Lower lobe of right lung (tissue), 2 donors: Measurements from ENCODE around the gene MYBPC3. TPM values are rescaled to one million over a fixed set of nuclear protein-coding genes. Genes with fewer than 3 reads are reported as not detected.

Experiments
- ATAC-seq, 2 donors: fragments of 200-7000 bp; cut with Tn5 transposase; one replicate each; pipeline ENCODE4 v1.9.1; 2020 to 2022; ENCODE audit warnings: mild to moderate bottlenecking in 2 of 2, moderate library complexity in 2 of 2
- DNase-seq: peaks from one replicate; pipeline ENCODE4 v3.0.0-alpha.2; 2020
- H3K27ac ChIP-seq: fragments of 200-600 bp; one replicate; pipeline ENCODE4 v1.8.0; 2022
- H3K27me3 ChIP-seq: fragments of 200-600 bp; one replicate; pipeline ENCODE4 v1.8.0; 2022; ENCODE audit warnings: low read depth
- H3K36me3 ChIP-seq: fragments of 200-600 bp; one replicate; pipeline ENCODE4 v1.8.0; 2022; ENCODE audit warnings: mild to moderate bottlenecking
- H3K4me1 ChIP-seq: fragments of 200-600 bp; one replicate; pipeline ENCODE4 v1.8.0; 2022
- H3K4me3 ChIP-seq: fragments of 200-600 bp; one replicate; pipeline ENCODE4 v1.8.0; 2022; ENCODE audit warnings: mild to moderate bottlenecking
- H3K9me3 ChIP-seq: fragments of 200-600 bp; one replicate; pipeline ENCODE4 v1.8.0; 2022
- intact Hi-C: fragments of 100-400 bp; cut with DNase I; formaldehyde crosslinking; loops from one replicate; pipeline ENCODE4 v1.11.0; 2022
- total RNA-seq: library from RNA; stranded (reverse); fragmentation: NEBNext Ultra II Directional; extraction: Animal tissue kit (Norgen Biotek cat#: 25700); gene quantifications from one replicate; pipeline ENCODE4 v1.2.1, GENCODE V29; 2021
- TF ChIP-seq, protein P1 (sequence below): fragments of 200-600 bp; IDR thresholded peaks from one replicate; pipeline ENCODE4 v1.8.0; 2022; ENCODE audit warnings: antibody characterized with exemption, mild to moderate bottlenecking
- donor health status: DM: no; HTN: yes; CAD: no; lungs with severe emphysema.

The MYBPC3 gene
- total RNA-seq, 1 donor from 2014 or later: 0.86 TPM

DNA sequence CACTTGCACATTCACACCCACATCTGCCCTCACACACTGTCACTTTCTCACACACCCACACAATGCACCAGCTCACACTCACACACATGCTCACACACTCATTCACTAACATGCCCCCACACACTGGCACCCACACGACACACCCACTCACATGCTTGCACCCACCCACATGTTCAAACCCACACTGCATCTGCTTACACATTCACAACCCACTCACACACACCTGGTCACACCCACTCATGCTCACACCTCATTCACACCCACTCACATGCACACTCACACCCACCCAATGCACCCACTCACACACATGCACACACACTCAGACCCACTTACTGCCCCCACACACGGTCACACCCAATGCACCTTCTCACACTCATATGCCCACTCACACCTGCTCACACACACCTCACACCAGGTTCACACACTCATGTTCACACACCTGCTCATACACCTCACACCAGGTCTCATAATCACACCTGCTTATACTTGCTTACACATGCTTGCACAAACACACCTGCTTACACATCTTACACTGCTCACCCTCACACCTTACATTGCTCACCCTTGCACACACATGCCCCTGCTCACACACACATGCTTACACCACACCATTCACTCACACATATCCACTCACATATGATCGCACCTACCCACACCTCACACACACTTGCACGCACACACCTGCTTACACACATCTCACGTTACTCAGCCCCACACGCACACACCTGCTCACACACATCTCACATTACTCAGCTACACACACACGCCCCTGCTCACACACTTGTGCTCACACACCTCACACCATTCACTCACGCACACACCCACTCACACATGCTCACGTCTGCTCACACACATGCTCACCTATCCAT is 3.9 kb upstream of the MYBPC3 start:
- no peak for ATAC-seq
- Histone ChIP-seq H3K27ac (no peak overlapping the region), H3K4me1 (peaks cover 11% of the 10 kb centered on the region), H3K27me3 (no peaks in the 10 kb centered on the region), H3K36me3 (no peaks in the 10 kb centered on the region), H3K9me3 (no peaks in the 10 kb centered on the region), H3K4me3 (no peak overlapping the region)
- intact Hi-C loops: no loop called here
- TF ChIP-seq, protein P1, sequence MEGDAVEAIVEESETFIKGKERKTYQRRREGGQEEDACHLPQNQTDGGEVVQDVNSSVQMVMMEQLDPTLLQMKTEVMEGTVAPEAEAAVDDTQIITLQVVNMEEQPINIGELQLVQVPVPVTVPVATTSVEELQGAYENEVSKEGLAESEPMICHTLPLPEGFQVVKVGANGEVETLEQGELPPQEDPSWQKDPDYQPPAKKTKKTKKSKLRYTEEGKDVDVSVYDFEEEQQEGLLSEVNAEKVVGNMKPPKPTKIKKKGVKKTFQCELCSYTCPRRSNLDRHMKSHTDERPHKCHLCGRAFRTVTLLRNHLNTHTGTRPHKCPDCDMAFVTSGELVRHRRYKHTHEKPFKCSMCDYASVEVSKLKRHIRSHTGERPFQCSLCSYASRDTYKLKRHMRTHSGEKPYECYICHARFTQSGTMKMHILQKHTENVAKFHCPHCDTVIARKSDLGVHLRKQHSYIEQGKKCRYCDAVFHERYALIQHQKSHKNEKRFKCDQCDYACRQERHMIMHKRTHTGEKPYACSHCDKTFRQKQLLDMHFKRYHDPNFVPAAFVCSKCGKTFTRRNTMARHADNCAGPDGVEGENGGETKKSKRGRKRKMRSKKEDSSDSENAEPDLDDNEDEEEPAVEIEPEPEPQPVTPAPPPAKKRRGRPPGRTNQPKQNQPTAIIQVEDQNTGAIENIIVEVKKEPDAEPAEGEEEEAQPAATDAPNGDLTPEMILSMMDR: no peak
- peak; percentile 39 for DNase-seq

DNA sequence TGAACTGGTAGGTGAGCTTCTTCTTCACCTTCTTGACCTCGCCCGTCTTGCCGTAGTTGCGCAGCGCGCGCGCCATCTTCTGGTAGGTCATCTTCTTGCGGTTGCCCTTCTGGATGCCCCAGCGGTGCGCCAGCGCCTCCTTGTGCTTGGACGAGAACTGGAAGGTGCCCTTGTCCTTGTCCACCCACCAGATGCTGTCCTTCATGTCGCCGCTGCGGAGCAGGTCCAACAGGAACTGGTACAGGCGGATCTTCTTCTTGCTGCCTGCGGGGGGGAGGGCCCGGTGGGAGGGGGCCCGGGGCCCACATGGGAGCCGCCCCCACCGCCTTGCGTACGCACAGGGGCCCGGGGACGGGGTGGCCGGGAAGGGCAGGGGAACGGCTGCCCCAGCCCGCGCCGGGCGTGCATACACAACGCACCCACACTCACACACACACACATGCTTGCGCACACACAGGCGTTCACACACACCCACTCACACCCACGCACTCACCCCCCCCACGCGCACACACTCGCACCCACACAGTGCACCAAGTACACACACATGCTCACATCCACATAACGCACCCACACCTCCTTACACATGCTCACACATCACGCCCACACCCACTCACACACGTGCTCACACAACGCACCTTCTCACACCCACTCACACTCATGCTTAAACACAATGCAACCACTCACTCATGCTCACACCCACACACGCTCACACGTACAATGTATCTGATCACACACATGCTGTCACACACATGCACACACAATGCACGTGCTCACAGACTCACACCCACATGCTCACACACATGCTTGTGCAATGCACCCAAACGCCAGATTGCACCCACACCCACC is 3.0 kb upstream of the MYBPC3 start:
- H3K4me3 ChIP-seq: peak overlapping the region; percentile 55
- no peaks in the 10 kb centered on the region for H3K9me3 ChIP-seq
- DNase-seq: peak; percentile 96
- intact Hi-C loops: no loop called here
- no peaks in the 10 kb centered on the region for H3K36me3 ChIP-seq
- TF ChIP-seq, protein P1: peak; percentile 88
- peak; percentile 86 to 91 for ATAC-seq
- peak overlapping the region; percentile 62 for H3K27ac ChIP-seq
- H3K4me1 ChIP-seq: peaks cover 11% of the 10 kb centered on the region
- no peaks in the 10 kb centered on the region for H3K27me3 ChIP-seq

DNA sequence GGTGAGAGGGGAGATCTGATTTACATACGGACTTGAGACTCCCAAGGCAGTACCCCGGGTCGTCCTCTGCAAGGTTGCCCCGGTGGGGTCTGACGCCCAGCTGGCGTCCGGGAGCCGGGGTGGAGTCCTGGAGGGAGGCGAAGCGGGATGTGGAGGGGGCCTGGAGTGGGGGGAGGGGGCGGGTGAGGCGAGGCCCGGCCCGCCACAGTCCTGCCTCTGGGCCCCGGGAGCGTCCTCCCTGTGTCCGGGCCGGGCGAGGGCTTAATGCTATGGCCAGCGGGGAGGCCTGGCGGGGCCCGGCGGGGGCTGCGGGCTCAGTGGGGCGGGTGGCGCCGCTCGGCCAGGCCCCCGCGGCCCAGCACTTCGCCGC is 2.4 kb upstream of the MYBPC3 start:
- TF ChIP-seq, protein P1: no peak
- Histone ChIP-seq H3K27me3 (no peaks in the 10 kb centered on the region), H3K4me1 (peaks cover 7% of the 10 kb centered on the region), H3K27ac (peak overlapping the region; percentile 62), H3K4me3 (peak overlapping the region; percentile 55), H3K36me3 (no peaks in the 10 kb centered on the region), H3K9me3 (no peaks in the 10 kb centered on the region)
- DNase-seq (no peak), ATAC-seq (peak; percentile 29 to 58)
- intact Hi-C loops: no loop called here

DNA sequence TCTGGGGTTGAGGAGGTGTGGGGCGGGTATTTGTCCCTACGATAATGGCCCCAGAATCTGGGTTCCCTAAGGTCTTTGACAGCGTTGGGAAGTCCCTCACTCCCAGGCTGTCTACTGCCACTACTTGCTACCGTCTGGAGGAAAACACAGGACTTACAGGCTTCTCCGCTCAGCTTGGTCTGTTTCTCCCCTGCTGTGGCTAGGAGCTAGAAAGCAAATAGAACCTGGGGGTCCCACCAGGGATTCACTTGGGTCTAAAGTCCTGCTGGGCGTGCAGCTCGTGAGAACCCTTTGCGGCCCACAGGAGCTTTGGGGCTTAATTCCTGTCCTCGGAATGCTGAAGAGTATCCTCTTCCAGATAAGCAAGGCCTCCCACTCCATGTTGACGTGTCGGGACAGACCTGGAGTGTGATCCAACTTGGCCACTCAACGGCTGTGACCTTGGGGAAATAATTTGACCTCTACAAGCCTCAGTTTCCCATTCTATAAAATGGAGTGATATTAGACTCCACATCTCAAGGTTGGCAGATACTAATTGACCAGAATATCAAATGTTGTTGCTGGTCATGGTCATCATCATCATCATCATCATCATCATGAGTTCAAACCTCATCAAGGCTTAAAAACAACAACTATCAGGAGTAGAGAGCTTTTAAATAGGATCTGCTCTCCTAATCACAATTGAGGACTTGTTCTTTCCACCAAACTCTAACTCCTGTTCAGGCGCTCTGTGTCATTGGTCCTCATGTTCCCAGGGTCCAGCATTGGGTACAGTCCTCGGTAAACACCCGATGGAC is 1.7 kb upstream of the MYBPC3 start:
- DNase-seq (no peak), ATAC-seq (no peak)
- Histone ChIP-seq H3K4me3 (peak overlapping the region; percentile 55), H3K27me3 (no peaks in the 10 kb centered on the region), H3K4me1 (peaks cover 4% of the 10 kb centered on the region), H3K9me3 (no peaks in the 10 kb centered on the region), H3K36me3 (no peaks in the 10 kb centered on the region), H3K27ac (no peak overlapping the region)
- intact Hi-C loops: no loop called here
- TF ChIP-seq, protein P1: no peak
